Fibroblast of skin of left biceps (primary cell): ENCODE measurements around the gene MSRB1.
"Not testable (repeated sequence)": the region's sequence is repeated elsewhere in the genome, so short reads cannot be mapped to it uniquely, and the experiment has no call there.

Experiments used
- DNase-seq, 2 experiments: peaks; one replicate each; pipeline ENCODE4 v3.0.0-alpha.2; 2013; ENCODE audit warnings: low read depth in 2 of 2

The MSRB1 gene

GRCh38 chr16:1962161-1963153 is 19.5 kb upstream of the MSRB1 start:
- DNase-seq = not testable (repeated sequence)

GRCh38 chr16:1961651-1962067 is 18.7 kb upstream of the MSRB1 start:
- no peak for DNase-seq

GRCh38 chr16:1960665-1961630 is 17.9 kb upstream of the MSRB1 start:
- DNase-seq = peak in 1 of 2 experiments; percentile 10

- peak; percentile 60 to 61 for DNase-seq
Measured at GRCh38 chr16:1959269-1960039, 16.5 kb upstream of the MSRB1 start, which contains the start of gene NDUFB10. TSS of gene NDUFB10 (plus strand) at chr16:1959538. CDS start at chr16:1959625, 87 bp downstream.

GRCh38 chr16:1958715-1959268 is 15.8 kb upstream of the MSRB1 start:
- DNase-seq = no peak

- not testable (repeated sequence) for DNase-seq
Measured at GRCh38 chr16:1958143-1958491, 15.1 kb upstream of the MSRB1 start.

GRCh38 chr16:1957434-1958142 is 14.6 kb upstream of the MSRB1 start:
- DNase-seq = not testable (repeated sequence)

GRCh38 chr16:1953734-1954133 is 10.7 kb upstream of the MSRB1 start:
- no peak for DNase-seq

- DNase-seq = no peak
Measured at GRCh38 chr16:1950559-1950958, 7.6 kb upstream of the MSRB1 start.

- no peak for DNase-seq
Measured at GRCh38 chr16:1950047-1950446, 7.0 kb upstream of the MSRB1 start.

GRCh38 chr16:1949507-1949906 is 6.5 kb upstream of the MSRB1 start:
- DNase-seq = no peak

- no peak for DNase-seq
Measured at GRCh38 chr16:1947369-1947670, 4.3 kb upstream of the MSRB1 start.

- DNase-seq = no peak
Measured at GRCh38 chr16:1946495-1947368, 3.7 kb upstream of the MSRB1 start.

GRCh38 chr16:1945559-1946391 is 2.8 kb upstream of the MSRB1 start:
- DNase-seq = no peak

GRCh38 chr16:1944612-1945199 is 1.7 kb upstream of the MSRB1 start:
- DNase-seq = no peak

GRCh38 chr16:1942047-1942809 is 771 bp downstream of the MSRB1 start:
- no peak for DNase-seq
